Bronchial epithelial cell (primary cell): ENCODE measurements around the gene SEMA6C. TPM values are rescaled to one million over a fixed set of nuclear protein-coding genes. Genes with fewer than 3 reads are reported as not detected.
"Not testable (repeated sequence)": the region's sequence is repeated elsewhere in the genome, so short reads cannot be mapped to it uniquely, and the experiment has no call there.

Experiments used
- DNase-seq: peaks from one replicate; pipeline ENCODE4 v3.0.0-alpha.2; 2010; ENCODE audit warnings: low read depth
- FAIRE-seq: peaks from 2 replicates; lab custom pipeline; 2011; peaks lifted over from hg19 to GRCh38; lab: Jason Lieb, UNC
- H3K27me3 ChIP-seq: 2 replicates; pipeline ENCODE4 v1.5.1; 2011; ENCODE audit warnings: low read length; ENCODE audit not compliant: control insufficient read depth, insufficient read depth
- H3K36me3 ChIP-seq: 2 replicates; pipeline ENCODE4 v1.5.1; 2011; ENCODE audit warnings: low read length; ENCODE audit not compliant: control insufficient read depth, insufficient read depth
- H3K4me3 ChIP-seq: 2 replicates; pipeline ENCODE4 v1.5.1; 2011; ENCODE audit warnings: mild to moderate bottlenecking, low read depth, low read length, control low read depth
- CTCF ChIP-seq: IDR thresholded peaks from 2 replicates; pipeline ENCODE4 v1.5.1; 2011; ENCODE audit warnings: mild to moderate bottlenecking, moderate library complexity, low read length, control low read depth, inconsistent platforms; ENCODE audit not compliant: insufficient read depth, severe bottlenecking
- total RNA-seq: library from RNA; depleted of rRNA; stranded (reverse); fragments of >200 nt; gene quantifications from 2 replicates; pipeline ENCODE4 v1.2.1, GENCODE V29; 2014

SEMA6C gene
- total RNA-seq, 1 donor from 2014 or later, result 0.53 TPM

GRCh38 chr1:151189637-151190445 lies 43.4 kb upstream of the SEMA6C start, which contains the start of gene VPS72:
VPS72 (minus strand) TSS chr1:151190197; CDS start chr1:151190121, 76 bp downstream.
- Histone ChIP-seq H3K36me3 (peaks cover 5% of the 10 kb centered on the region), H3K27me3 (no peaks in the 10 kb centered on the region), H3K4me3 (peak within 1 kb of the TSS; percentile 78)
- FAIRE-seq, result no peak
- DNase-seq, result peak; percentile 81
- no peak for TF ChIP-seq CTCF

- not testable (repeated sequence) for H3K36me3 ChIP-seq, FAIRE-seq, DNase-seq, H3K27me3 ChIP-seq
- peak overlapping the region; percentile 78 for H3K4me3 ChIP-seq
These were observed 42.2 kb upstream of the SEMA6C start for GRCh38 chr1:151188667-151189066.

GRCh38 chr1:151187205-151187604 lies 40.8 kb upstream of the SEMA6C start:
- no peaks in the 10 kb centered on the region for H3K27me3 ChIP-seq
- FAIRE-seq (no peak), DNase-seq (no peak)
- peaks cover 13% of the 10 kb centered on the region for H3K36me3 ChIP-seq
- H3K4me3 ChIP-seq, result no peak overlapping the region
- no peak for TF ChIP-seq CTCF

- Histone ChIP-seq H3K36me3 (peaks cover 13% of the 10 kb centered on the region), H3K4me3 (no peak overlapping the region), H3K27me3 (no peaks in the 10 kb centered on the region)
- FAIRE-seq (no peak), DNase-seq (no peak)
- TF ChIP-seq CTCF, result no peak
These were observed 37.8 kb upstream of the SEMA6C start for GRCh38 chr1:151184211-151184610.

- no peak for TF ChIP-seq CTCF
- Histone ChIP-seq H3K4me3 (no peak overlapping the region), H3K36me3 (peaks cover 15% of the 10 kb centered on the region), H3K27me3 (no peaks in the 10 kb centered on the region)
- FAIRE-seq (no peak), DNase-seq (no peak)
These were observed 30.1 kb upstream of the SEMA6C start for GRCh38 chr1:151176514-151177045.

- peak; percentile 52 for TF ChIP-seq CTCF
- Histone ChIP-seq H3K27me3 (no peaks in the 10 kb centered on the region), H3K36me3 (peaks cover 15% of the 10 kb centered on the region), H3K4me3 (no peak within 1 kb of the TSS)
- FAIRE-seq (no peak), DNase-seq (no peak)
These were observed 29.4 kb upstream of the SEMA6C start, which contains the start of gene TMOD4 for GRCh38 chr1:151175863-151176262. TMOD4 (minus strand) TSS chr1:151175981; CDS start chr1:151174875, 1,106 bp downstream.
